HG02763 (cell line): Measurements from ENCODE around the gene TMEM121.
"Not testable (repeated sequence)": the region's sequence is repeated elsewhere in the genome, so short reads cannot be mapped to it uniquely, and the experiment has no call there.

Experiments used
- ATAC-seq: cut with Tn5 transposase; IDR thresholded peaks from one replicate; pipeline ENCODE4 v1.9.1; 2021; ENCODE audit warnings: mild to moderate bottlenecking, moderate library complexity; ENCODE audit not compliant: unreplicated experiment

The TMEM121 gene

GRCh38 chr14:105541218-105541875, 15.0 kb downstream of the TMEM121 start:
- no peak for ATAC-seq

- not testable (repeated sequence) for ATAC-seq
Measured at GRCh38 chr14:105545676-105546075, 19.3 kb downstream of the TMEM121 start.

- ATAC-seq, result not testable (repeated sequence)
Measured at GRCh38 chr14:105546410-105546809, 20.0 kb downstream of the TMEM121 start.

- not testable (repeated sequence) for ATAC-seq
Measured at GRCh38 chr14:105547072-105547471, 20.7 kb downstream of the TMEM121 start.

GRCh38 chr14:105547741-105548169, 21.4 kb downstream of the TMEM121 start:
- no peak for ATAC-seq

GRCh38 chr14:105549481-105549880, 23.1 kb downstream of the TMEM121 start:
- ATAC-seq, result no peak

GRCh38 chr14:105554022-105554421, 27.6 kb downstream of the TMEM121 start:
- ATAC-seq, result no peak

- no peak for ATAC-seq
Measured at GRCh38 chr14:105554523-105554922, 28.1 kb downstream of the TMEM121 start.

GRCh38 chr14:105557671-105558070, 31.3 kb downstream of the TMEM121 start:
- ATAC-seq, result not testable (repeated sequence)

GRCh38 chr14:105558449-105559154, 32.2 kb downstream of the TMEM121 start:
- ATAC-seq, result not testable (repeated sequence)

- peak; percentile 49 for ATAC-seq
Measured at GRCh38 chr14:105559384-105560047, 33.1 kb downstream of the TMEM121 start.

- peak; percentile 57 for ATAC-seq
Measured at GRCh38 chr14:105560048-105560669, 33.8 kb downstream of the TMEM121 start.

GRCh38 chr14:105561345-105561744, 35.0 kb downstream of the TMEM121 start:
- ATAC-seq, result not testable (repeated sequence)

- ATAC-seq, result no peak
Measured at GRCh38 chr14:105562713-105563346, 36.4 kb downstream of the TMEM121 start.

GRCh38 chr14:105563347-105563737, 37.0 kb downstream of the TMEM121 start:
- ATAC-seq, result no peak

GRCh38 chr14:105564536-105564935, 38.2 kb downstream of the TMEM121 start:
- ATAC-seq, result not testable (repeated sequence)

GRCh38 chr14:105565185-105565919, 39.0 kb downstream of the TMEM121 start:
- not testable (repeated sequence) for ATAC-seq

GRCh38 chr14:105566248-105567163, 40.1 kb downstream of the TMEM121 start:
- peak; percentile 37 for ATAC-seq
